HK-2 (cell line): ENCODE measurements around the gene PRKN.
A peak's percentile ranks its signal among the peaks of the same experiment; 100 is the strongest.

Experiments
- DNase-seq: peaks from one replicate; pipeline ENCODE4 v3.0.0-alpha.2; 2018; ENCODE audit not compliant: unreplicated experiment

PRKN gene

DNA sequence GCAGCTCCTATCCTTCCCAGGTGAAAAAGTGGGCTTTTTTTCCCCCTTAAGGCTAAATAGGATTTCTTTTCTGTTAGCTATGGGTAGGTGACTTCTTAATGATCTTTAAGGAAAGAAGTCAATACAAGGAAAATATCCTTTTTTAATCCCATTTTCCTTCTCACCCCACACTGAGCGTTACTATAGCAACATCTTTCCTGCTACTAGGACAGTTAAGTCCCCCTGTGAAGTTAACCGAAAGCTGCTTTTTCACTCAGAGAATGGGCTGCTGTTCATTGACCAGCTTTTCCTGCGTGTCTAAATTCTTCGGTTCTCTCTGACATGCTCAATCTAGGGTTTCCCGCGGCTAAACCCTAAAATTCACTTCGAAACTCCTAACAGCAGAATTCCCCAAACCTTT is 1280.6 kb downstream of the PRKN start:
- no peak for DNase-seq

DNA sequence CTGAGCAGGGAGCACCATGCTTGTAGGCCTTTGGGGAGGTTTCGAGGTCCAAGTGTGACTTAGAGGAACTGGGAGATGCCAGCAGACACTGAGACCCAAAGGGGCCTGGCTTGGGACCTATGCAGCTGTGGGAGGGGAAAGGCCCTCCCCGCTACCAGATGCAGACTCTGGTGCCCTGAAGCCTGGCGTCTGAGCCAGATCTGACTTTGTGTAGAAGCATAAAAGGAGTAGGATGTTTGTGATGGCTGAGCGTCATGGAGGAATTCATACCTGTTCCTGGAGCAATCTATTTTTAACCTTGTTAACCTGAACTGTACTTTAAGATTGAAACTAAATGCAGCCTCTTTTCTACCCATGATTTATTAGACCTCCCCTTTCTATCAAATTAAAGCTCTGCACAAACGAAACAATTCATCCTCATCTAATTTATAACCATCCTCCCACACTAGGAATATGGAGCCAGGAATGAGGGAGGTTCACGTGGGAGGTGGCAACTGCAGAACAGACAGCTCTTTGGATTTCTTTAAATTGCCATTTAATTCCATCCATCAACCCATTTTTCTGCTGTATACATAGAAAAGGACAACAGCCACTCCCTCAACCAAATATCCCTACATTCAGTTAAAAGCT is 1281.2 kb downstream of the PRKN start:
- DNase-seq = no peak

DNA sequence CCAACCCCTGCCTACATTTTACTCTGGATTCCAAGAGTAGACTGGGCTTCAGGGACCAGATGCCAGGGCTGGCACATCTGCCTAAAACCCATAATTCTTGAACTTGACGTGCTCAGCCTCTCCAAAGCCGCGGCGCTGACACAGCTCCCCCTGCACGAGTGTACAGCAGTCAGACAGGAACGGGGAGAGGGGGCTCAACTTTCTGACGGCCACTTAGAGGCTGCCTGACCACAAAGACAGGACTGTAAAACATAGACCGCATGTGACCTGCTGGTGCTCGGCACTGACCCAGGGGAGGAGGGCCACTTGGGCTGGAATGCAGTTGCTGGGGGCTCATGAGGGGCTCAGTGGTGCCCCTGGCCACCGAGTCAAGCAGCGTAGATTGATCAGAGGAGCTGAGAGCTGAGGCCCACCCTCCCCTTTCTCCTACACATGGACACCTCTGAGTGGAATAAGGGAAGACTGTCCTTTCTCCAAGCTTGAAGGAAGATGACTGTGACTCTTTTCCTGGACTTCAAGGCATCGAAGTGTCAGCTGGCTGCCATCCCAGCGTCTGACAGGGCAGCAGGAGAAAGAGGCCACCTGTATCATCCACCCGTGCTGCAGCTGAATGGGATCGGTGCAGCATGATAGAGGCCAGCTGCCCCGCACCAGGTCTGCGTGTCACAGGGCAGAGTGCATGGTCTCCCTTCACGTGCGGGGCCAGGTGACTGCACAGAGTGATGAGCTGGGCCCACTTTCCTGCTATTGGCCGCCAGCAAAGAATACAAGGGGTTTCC is 1282.4 kb downstream of the PRKN start:
- DNase-seq = no peak

DNA sequence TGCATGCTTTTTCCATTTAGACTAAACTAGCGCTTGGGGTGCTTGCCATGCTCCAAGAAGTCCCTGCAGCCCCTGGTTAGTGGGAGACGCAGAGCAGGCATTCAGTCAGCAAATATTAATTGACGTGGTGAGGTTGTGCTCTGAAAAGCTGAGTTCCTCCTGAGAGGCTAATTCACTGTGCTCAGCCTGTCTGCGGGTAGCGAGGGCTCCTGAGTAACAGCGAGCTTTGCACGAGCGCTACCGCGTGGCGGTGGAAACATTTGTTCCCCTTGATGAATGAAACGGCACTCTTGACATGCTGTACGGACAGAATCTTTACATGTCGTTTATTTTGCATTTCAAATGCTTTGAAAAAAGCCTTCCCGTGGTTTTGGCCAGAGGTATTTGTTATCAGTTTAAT is 1283.1 kb downstream of the PRKN start:
- DNase-seq = no peak

DNA sequence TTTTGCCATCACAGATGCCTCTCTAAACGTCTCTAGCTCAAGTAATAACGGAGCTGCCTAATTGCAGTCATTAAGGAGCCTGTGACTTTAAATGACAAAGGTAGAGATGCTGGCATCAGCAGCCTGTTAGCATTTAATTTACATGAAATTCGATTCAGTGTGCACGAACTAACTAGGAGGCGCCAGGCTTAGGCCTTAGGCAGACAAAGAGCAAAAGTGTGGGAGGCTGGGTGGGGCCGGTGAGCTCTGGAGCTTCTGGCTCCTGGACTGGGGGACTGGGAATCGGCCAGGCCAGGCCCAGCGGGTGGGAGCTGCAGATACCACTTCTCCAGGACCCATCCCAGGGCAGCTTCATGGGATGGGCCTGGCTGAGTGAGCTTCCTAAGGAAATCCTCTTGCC is 1283.7 kb downstream of the PRKN start:
- no peak for DNase-seq

DNA sequence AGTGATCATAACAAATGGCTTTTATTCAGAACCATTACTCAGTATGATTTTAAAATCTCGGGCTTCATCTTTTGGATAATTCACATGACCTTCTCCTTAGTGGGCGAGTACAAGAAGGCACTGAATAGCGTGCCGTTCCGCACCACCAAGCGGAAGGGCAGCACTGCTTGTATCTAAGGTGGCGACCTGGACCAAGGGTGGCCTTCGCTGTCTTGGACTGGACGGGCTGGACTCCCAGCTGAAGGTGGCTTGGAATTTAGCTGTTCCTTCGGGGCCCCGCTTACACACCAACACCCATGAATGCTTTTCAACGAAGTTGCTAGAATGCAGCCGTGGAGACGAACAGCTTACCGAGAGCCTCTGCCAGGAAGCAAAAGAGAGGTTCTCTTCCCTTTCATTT is 1285.1 kb downstream of the PRKN start:
- no peak for DNase-seq

DNA sequence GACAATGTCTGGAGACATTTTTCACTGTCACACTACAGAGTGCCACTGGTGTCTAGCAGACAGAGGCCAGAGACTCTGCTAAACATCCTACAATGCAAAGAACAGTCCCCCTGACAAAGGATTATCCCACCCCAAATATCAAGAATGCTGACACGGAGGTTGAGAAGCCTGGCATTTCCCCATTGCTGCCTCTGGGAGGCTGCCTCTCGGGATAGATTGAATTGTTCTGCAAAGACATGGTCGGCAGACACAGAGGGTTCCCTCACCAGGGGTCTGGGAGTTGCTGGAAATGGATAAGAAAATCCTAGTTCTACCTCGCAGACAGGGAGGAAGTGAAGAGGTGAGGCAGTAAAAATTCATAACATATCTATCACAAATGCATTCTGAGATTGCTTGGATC is 1287.3 kb downstream of the PRKN start:
- no peak for DNase-seq

DNA sequence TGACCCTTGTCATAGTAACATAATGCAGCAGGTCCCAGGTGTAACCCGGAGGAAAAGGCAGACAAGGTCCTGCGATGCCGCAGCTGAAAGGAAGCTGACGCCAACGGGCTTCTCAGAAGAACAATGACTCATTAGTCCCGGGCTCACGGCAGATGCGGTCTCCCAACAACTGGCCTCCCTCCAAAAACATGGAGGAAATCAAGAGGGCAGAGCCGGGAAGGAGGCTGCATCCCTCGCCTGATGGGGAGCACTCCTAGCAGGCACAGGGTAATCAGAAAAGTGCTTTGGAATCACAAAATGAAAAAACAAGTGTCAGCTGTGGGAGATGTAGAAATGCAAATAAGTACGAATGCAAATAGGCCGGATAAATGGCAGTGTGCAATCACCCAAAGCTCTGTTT is 1288.5 kb downstream of the PRKN start:
- peak; percentile 77 for DNase-seq

DNA sequence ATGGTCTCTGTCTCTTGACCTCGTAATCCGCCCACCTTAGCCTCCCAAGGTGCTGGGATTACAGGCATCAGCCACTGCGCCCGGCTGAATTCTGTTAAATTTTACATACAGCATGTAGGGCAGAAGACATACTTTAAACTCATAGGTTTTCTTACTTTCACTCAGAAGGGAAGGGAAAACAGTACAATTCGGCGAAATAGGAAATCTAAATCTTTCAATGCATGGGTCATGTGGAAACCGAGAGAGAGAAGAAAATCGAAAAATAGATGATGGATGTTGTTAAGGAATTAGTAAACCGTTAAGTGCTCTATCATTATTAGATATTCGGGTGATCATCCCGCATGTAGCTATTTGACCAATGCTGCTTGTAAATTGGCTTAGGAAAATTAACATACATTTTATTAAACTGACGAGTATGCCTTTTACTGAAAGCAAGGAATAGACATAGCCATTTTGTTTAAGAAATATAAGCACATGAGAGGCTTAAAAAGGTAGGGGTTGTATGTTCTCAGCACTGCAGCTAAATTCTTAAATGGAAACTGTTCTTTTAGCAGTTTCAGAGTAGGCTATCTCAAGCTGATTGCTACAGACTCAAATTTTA is 1289.0 kb downstream of the PRKN start:
- DNase-seq = no peak

DNA sequence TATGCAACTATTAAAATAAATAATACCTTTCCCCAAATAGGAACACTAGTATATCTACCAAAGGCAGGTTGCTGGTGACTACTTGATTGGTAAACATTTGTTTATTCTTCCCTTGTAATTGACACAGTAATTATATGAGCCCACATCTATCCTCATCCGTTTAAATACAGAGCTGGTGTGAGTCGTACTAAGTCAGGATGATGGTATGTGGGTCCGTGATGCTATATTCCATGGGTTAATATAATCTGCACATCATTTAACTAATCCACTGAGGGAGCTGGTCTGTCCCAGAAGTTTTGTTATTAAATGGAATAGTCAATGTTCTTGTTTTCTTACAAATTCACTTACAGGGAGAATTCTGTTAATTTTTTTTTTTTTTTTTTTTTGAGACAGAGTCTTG is 1289.7 kb downstream of the PRKN start:
- no peak for DNase-seq

DNA sequence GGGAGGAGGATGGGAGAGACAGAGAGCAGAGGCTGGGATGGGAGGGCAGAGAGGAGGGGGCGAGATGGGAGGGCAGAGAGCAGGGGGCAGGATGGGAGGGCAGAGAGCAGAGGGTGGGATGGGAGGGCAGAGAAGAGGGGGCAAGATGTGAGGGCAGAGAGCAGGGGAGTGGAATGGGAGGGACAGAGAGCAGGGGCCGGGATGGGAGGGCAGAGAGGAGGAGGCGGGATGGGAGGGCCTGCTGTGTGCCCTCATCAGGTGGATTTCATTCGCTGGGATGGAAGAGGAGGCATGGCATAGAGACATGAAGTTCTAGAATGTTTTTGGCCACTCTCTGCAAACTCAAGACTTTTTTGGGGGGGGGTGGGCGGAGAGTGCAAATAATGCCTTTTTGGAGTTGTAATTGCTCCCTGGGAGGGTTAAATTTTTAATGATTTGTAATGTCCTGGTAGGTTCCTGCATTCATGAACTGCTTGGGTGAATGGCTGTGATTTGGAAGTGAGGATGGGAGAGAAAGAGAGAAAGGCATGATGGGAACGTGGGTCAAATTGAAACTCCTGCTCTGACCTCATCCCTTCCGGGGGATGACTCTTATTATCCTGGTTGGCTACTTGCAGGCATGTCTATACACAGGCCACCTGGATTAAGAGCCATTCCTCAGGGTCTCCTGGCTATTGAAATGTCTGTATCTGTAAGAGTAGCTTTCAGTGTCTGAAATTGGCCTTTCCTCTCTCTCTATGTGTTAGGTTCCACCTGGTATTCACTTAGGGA is 1291.3 kb downstream of the PRKN start:
- DNase-seq = peak; percentile 40

DNA sequence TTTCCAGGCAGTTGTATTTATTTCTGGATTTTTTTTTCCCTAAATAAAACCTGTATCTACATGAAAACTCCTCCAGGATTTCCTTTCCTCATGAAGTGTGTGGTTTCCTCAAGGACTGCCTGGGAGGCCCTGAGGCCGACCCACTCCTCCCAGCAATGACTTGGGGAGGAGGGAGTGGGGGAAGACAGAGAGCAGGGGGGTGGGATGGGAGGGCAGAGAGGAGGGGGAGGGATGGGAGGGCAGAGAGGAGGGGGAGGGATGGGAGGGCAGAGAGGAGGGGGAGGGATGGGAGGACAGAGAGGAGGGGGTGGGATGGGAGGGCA is 1291.9 kb downstream of the PRKN start:
- DNase-seq = peak; percentile 22

DNA sequence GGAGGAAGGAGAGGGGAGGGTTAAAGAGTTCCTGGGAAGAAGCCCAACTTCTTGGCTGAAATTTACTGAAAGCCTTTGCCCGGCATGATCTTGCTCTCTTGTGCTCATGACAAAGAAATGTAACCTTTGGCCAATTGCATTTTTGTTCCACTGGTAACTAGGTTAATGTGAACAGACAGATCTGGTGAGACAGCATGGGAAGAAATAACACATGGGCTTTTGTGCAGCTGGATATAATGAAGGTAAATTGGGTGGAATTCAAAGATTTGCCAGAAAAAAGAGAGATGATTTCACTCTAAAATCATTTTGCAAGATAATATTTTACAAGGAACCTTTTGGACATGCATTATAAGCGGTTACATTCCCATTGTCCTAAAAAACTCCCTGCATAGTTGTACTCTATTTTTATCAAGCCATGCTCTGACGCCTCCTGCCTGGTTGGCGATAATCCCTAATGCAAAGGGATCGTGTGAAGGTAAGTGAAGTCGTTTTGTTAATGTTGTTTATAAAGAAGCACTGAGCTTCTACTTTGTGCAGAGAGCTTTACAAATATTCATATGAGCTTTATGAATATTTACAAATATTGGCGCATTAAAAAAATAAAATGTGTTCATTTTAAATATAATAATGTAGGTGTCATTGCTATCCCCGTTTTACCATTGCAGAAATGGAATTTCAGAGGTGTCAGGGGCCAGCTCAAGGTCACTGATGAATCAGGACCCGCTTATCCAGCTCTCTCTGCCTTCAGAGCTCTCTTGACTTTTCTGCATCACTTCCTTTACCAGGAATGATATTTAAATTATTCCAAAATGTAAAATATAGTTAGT is 1292.4 kb downstream of the PRKN start:
- peak; percentile 35 for DNase-seq

DNA sequence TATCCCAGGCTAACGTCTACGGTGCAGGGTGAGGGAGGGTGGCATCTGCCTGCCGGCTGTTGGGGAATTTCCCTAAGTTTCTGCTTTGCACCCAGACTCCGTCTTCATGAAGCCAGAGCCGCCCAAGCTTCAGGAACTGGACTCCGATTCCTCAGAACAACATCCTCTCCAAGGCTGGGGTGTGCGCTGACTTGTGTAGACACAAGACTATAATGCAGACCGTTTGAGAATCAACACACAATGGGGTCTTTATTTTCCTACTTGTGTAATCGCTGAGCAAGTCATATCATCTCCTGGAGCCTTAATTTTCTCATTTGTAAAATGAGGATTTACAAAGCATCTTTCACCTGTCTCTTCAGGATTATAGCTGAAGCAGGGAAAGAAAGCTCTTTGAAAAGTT is 1293.2 kb downstream of the PRKN start:
- DNase-seq = no peak

DNA sequence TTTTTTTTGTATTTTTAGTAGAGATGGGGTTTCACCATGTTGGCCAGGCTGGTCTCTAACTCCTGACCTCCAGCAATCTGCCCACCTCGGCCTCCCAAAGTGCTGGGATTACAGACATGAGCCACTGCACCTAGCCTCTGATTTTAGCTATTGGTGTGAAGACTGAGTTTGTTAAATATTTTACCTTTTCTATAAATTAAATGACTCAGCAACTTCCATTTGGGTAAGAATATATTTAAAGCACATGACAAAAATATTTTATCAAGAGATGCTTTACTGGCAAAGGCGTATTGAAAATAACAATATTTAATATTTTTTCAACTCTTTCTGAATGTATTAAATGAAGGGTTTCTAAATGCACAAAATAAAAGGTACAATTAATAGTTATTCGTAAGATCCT is 1295.0 kb downstream of the PRKN start:
- DNase-seq = no peak

DNA sequence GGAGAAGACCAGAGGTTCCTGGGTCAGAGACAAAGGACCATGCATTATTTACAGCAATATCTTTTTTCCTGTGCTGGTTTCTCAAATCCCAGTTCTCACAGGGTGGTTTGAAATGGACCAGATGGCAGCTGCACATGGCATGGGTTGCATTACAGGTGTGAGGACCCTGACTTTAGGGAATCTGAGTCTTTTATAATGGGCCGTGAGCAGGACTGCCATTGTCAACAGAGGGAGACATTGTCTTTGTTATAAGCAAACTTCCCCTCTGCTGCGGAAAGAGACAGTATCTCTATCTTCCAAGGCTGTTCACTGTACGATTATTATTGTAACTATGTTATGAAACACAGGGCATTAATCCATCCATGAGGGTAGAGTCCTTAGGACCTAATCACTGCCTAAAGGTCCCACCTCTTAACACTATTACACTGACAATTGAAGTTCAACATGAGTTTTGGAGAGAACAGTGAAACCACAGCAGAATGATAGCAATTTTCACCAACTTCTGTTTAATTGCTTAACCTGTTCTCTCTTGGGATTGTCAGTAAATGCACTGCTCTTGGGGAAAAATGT is 1297.6 kb downstream of the PRKN start:
- DNase-seq = no peak

DNA sequence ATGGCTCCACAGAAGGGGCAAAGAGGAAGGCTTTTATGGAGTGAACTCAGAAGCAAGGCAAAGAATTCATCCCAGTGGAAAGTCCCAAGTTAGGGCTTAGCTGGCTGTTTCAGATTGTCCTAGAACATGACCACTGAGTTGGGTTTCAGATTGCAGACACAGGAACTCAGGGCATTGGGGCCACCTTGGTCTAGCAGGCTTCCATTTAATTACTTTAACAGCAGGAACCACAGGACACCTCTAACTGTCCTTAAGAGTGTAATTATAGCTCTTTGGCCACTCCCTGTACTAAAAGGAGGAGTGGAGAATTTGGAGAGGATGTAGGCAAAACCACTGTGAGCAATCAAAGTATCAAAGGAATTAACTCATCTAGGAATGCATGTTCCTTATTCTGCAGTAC is 1303.1 kb downstream of the PRKN start:
- no peak for DNase-seq

DNA sequence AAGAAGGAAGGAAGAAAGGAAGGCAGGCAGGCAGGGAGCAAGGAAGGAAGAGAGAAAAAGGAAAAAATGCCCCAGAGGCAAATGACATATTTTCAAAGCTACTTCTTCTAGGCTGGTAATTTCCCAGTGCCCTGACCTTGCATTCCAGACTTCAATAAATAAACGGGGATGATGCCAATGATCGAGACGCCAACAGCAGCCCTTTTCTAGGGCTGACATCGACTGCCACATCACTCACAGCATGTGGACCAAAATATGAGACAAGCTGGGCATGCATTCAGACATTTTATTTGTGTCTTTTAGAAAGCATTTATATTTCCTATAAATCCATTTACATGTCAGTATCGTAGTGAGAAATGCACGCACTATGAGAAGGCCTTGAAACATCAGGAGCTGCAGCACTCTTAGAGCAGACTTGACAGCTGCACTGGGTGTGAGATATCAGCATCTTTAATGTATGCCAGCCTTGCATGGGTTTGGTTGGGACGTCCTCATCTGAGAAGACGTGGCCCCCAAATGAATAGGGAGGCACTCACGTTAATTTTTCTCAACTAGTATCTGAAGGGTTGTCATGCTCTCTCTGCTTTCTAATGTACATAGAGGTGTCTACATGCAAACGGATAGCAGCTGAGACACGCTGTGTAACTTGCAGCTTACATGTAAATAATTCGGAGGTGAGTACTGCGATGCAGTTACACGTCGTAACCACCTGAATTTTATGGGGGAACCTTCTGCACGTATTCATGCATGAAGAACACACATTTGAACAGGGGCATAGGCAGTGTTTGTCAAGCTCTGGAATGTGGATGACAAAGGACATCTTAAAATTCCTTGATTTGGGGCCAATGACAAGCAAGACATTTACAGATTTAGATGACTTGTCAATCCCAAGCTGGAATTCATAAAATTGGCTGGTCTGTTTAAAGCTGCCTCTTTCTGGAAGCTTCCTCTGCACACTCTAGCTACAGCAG is 1304.6 kb downstream of the PRKN start:
- DNase-seq = no peak

DNA sequence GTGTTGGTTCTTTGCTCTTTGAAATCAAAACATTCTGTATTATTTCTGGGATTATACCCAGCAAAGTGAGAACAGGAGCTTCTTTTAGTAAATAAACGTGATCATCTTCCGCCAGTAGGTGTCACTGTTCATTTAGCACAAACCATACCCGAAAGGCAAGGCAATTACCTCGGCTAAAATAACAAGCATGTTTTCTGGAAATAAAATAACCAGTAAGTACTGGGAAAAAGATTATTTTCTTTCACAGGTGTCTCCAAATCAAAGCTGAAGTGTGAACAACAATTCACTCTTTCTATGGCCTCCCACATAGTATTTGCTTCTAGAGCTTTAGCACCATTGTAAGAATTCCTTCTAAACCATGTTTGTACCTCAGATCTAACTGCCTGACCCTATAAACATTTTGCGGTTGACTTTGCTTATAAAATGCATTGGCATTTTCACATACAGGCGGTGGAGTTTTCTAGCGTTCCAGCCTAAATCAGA is 1309.1 kb downstream of the PRKN start:
- no peak for DNase-seq
